ENCODE measurements around the gene LAG3.

LAG3 gene

DNA sequence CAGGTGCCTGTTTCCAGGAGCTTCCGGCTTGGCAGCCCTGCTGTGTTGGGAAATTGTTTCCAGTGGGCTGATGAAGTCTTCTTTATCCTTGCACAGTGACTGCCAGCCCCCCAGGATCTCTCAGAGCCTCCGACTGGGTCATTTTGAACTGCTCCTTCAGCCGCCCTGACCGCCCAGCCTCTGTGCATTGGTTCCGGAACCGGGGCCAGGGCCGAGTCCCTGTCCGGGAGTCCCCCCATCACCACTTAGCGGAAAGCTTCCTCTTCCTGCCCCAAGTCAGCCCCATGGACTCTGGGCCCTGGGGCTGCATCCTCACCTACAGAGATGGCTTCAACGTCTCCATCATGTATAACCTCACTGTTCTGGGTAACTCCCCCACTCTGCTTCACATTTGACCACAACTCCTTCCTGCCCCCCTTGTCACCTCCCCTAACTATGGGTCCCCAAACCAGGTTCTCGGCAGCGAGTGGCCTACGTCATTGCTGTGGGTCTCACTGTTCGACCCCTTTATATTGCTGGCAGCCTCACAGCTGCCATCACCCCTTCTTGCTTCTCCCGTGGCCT, 2.3 kb downstream of the LAG3 start:
- Histone ChIP-seq H3K36me3 (ENCODE audit: low read depth) (peaks cover 5% of the 10 kb centered on the region; the same call in 1 of the 2 replicates), H3K4me1 (ENCODE audit: insufficient read depth, poor library complexity, severe bottlenecking) (peaks cover 3% of the 10 kb centered on the region), H3K27ac (ENCODE audit: poor library complexity, severe bottlenecking) (no peak overlapping the region), H3K27me3 (ENCODE audit: insufficient read depth, poor library complexity, severe bottlenecking) (no peaks in the 10 kb centered on the region), H3K4me3 (ENCODE audit: severe bottlenecking) (no peak overlapping the region), H3K9me3 (ENCODE audit: severe bottlenecking) (no peaks in the 10 kb centered on the region)
- TF ChIP-seq, protein P1, sequence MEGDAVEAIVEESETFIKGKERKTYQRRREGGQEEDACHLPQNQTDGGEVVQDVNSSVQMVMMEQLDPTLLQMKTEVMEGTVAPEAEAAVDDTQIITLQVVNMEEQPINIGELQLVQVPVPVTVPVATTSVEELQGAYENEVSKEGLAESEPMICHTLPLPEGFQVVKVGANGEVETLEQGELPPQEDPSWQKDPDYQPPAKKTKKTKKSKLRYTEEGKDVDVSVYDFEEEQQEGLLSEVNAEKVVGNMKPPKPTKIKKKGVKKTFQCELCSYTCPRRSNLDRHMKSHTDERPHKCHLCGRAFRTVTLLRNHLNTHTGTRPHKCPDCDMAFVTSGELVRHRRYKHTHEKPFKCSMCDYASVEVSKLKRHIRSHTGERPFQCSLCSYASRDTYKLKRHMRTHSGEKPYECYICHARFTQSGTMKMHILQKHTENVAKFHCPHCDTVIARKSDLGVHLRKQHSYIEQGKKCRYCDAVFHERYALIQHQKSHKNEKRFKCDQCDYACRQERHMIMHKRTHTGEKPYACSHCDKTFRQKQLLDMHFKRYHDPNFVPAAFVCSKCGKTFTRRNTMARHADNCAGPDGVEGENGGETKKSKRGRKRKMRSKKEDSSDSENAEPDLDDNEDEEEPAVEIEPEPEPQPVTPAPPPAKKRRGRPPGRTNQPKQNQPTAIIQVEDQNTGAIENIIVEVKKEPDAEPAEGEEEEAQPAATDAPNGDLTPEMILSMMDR (IDR thresholded peaks at IDR 0.05; ENCODE audit: poor library complexity, severe bottlenecking), result no peak
- DNase-seq (ENCODE audit: low spot score) (no peak), ATAC-seq (ENCODE audit: low read depth) (no peak)

DNA sequence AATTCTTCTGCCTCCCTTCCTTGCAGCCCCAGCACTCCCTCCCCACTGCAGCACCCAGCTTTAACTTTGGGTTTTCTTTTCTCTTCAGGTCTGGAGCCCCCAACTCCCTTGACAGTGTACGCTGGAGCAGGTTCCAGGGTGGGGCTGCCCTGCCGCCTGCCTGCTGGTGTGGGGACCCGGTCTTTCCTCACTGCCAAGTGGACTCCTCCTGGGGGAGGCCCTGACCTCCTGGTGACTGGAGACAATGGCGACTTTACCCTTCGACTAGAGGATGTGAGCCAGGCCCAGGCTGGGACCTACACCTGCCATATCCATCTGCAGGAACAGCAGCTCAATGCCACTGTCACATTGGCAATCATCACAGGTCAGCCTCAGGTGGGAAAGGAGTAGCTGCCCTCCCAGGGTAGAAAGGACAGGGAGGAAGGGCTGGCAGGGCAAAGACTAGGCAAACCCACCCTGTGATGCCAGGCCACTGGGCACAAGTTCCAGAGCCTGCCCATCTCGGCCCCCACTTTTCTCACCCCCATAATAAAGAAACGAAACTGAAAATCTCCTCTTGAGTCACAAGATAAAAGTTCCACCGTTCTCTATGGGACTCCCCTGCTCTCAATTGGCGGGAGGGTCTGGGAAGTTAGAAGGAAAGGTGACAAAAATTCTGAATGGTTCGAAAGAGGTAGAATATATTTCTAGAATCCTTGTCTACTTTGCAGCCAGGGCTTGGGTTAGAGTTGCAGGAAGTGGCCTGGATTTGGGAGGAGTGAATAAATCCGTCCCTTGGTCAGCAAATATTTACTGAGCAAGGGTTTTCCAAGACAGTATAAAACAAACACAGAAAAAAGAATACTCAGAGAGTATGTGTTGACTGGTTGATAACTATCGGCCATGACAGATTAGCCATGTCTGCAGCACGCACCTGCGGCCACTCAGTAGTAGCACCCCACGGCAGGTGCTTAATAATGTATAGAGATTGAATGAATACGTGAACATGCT, 3.2 kb downstream of the LAG3 start:
- DNase-seq (ENCODE audit: low spot score), result no peak
- H3K36me3 ChIP-seq (ENCODE audit: low read depth), result no peaks in the 10 kb centered on the region
- TF ChIP-seq, protein P1 (IDR thresholded peaks at IDR 0.05; ENCODE audit: poor library complexity, severe bottlenecking), result no peak
- no peaks in the 10 kb centered on the region for H3K27me3 ChIP-seq (ENCODE audit: insufficient read depth, poor library complexity, severe bottlenecking)
- no peak overlapping the region for H3K4me3 ChIP-seq (ENCODE audit: severe bottlenecking)
- H3K9me3 ChIP-seq (ENCODE audit: severe bottlenecking), result no peaks in the 10 kb centered on the region
- ATAC-seq (ENCODE audit: low read depth), result no peak
- no peak overlapping the region for H3K27ac ChIP-seq (ENCODE audit: poor library complexity, severe bottlenecking)
- peaks cover 3% of the 10 kb centered on the region for H3K4me1 ChIP-seq (ENCODE audit: insufficient read depth, poor library complexity, severe bottlenecking)

DNA sequence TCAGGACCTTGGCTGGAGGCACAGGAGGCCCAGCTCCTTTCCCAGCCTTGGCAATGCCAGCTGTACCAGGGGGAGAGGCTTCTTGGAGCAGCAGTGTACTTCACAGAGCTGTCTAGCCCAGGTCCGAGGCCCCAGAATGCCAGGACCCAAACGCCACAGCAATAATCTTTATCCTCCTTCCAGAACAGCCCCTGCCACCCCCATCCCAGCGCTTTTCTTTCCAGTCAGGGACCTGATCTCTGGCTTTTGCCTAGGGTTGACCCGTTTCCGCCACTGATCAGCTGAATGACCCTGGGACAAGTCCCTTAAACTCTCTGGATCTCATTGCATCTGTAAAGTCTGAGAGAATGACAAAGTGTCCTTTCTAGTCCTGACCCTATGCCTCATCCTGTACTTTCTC, 5.1 kb downstream of the LAG3 start:
- DNase-seq (ENCODE audit: low spot score) (no peak), ATAC-seq (ENCODE audit: low read depth) (no peak)
- Histone ChIP-seq H3K27ac (ENCODE audit: poor library complexity, severe bottlenecking) (no peak overlapping the region), H3K36me3 (ENCODE audit: low read depth) (no peaks in the 10 kb centered on the region), H3K4me3 (ENCODE audit: severe bottlenecking) (no peak overlapping the region), H3K9me3 (ENCODE audit: severe bottlenecking) (no peaks in the 10 kb centered on the region), H3K4me1 (ENCODE audit: insufficient read depth, poor library complexity, severe bottlenecking) (peaks cover 3% of the 10 kb centered on the region), H3K27me3 (ENCODE audit: insufficient read depth, poor library complexity, severe bottlenecking) (no peaks in the 10 kb centered on the region)
- TF ChIP-seq, protein P1 (IDR thresholded peaks at IDR 0.05; ENCODE audit: poor library complexity, severe bottlenecking), result no peak

DNA sequence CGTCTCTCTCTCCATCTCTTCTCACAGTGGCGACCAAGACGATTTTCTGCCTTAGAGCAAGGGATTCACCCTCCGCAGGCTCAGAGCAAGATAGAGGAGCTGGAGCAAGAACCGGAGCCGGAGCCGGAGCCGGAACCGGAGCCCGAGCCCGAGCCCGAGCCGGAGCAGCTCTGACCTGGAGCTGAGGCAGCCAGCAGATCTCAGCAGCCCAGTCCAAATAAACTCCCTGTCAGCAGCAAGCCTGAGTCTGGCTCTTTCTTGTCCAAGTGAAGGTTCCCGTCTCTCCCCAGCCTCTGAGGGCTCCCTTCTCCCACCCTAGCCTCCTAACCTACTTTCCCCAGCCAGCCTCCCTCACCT, 5.9 kb downstream of the LAG3 start:
- Histone ChIP-seq H3K9me3 (ENCODE audit: severe bottlenecking) (no peaks in the 10 kb centered on the region), H3K27ac (ENCODE audit: poor library complexity, severe bottlenecking) (no peak overlapping the region), H3K36me3 (ENCODE audit: low read depth) (no peaks in the 10 kb centered on the region), H3K4me1 (ENCODE audit: insufficient read depth, poor library complexity, severe bottlenecking) (peaks cover 3% of the 10 kb centered on the region), H3K4me3 (ENCODE audit: severe bottlenecking) (no peak overlapping the region), H3K27me3 (ENCODE audit: insufficient read depth, poor library complexity, severe bottlenecking) (no peaks in the 10 kb centered on the region)
- ATAC-seq (ENCODE audit: low read depth) (no peak), DNase-seq (ENCODE audit: low spot score) (no peak)
- TF ChIP-seq, protein P1 (IDR thresholded peaks at IDR 0.05; ENCODE audit: poor library complexity, severe bottlenecking), result no peak
